OCI-LY1 (cell line): ENCODE results near the gene GSDMA.

Source experiments
- CTCF ChIP-seq: fragments of 200-600 bp; sonication (generic), shearing (Covaris generic); IDR thresholded peaks from 2 replicates; pipeline ENCODE4 v1.5.1; 2017; ENCODE audit warnings: mild to moderate bottlenecking, antibody characterized with exemption, low read length, moderate library complexity, mixed read lengths
- EZH2 ChIP-seq: fragments of 200-600 bp; sonication (generic), shearing (Covaris generic); IDR thresholded peaks from 2 replicates; pipeline ENCODE4 v1.8.0; 2017; ENCODE audit warnings: borderline replicate concordance, mixed run types, mild to moderate bottlenecking, antibody characterized with exemption, low read length, moderate library complexity, mixed read lengths

- TF ChIP-seq CTCF: peak; percentile 82
- TF ChIP-seq EZH2: no peak
Observed at GRCh38 chr17:40026816-40027613, 64.2 kb downstream of the GSDMA start.
